GM21526 (cell line): Measurements from ENCODE around the gene MYH11.
"Not testable (repeated sequence)": the region's sequence is repeated elsewhere in the genome, so short reads cannot be mapped to it uniquely, and the experiment has no call there.

Experiments used
- ATAC-seq: cut with Tn5 transposase; IDR thresholded peaks from one replicate; pipeline ENCODE4 v1.9.1; 2021; ENCODE audit warnings: moderate library complexity; ENCODE audit not compliant: unreplicated experiment, low FRiP score

The MYH11 gene

DNA sequence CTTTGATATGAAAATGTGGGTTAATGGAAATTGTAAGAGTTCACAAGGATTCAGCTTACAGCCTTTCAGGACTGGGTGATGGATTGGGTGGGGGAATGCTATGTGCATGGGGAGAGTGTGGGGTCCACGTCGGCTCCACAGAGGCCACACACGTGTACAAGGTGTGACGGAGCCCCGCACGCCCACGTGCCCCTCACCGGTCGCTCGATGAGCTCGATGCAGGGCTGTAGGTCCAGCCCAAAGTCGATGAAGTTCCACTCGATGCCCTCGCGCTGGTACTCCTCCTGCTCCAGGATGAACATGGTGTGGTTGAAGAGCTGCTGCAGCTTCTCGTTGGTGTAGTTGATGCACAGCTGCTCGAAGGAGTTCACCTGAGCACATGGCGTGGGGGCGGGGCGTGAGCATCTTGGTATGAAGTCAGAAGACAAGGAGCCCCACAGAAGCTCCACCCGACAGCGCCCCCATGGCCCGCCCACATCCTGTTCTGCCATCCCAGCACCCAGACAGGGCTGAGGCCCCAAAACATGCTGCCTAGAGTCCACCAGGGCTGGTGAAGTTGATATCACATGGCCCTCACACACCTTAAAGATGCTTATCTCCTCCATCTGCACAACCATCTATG is 99.1 kb downstream of the MYH11 start:
- ATAC-seq: no peak

DNA sequence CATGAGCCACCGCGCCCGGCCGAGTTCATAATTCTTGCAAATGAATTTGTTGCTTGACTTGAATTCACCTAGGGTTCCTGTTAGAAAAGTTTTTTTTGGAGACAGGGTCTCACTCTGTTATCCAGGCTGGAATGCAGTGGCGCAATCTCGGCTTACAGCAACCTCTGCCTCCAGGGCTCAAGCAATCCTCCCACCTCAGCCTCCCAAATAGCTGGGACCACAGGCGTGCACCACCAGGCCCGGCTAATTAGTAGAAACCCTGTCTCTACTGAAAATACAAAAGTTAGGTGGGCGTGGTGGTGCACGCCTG is 99.8 kb downstream of the MYH11 start:
- no peak for ATAC-seq

DNA sequence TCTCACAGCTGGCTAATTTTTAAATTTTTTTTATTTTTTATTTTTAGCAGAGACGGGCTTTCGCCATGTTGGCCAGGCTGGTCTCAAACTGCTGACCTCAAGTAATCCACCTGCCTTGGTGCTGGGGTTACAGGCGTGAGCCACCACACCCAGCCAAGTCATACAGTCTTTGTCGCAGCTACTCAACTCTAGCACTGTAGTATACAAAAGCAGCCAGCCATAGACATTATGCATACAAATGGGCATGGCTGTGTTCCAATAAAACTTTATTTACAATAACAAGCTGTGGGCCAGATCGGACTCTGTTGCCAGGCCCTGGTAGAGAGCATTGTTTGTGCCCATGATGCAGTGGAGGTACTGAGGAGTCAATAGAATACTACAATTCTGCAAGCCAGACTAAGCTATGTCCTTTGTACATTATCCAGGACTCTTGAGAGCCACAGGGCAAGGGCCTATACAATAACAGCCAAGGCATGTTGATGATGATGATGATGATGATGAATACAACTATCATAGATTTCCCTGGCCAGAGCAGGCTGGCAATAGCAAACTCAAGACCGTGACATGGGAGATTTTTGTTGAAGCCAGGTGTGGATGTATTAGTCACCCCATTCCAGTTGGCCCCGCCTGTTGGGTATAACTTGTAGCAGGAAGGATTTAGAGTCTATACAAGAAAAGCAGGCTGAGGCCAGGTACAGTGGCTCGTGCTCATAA is 101.8 kb downstream of the MYH11 start:
- no peak for ATAC-seq

- ATAC-seq: no peak
These were observed 103.9 kb downstream of the MYH11 start for GRCh38 chr16:15752717-15753488.

DNA sequence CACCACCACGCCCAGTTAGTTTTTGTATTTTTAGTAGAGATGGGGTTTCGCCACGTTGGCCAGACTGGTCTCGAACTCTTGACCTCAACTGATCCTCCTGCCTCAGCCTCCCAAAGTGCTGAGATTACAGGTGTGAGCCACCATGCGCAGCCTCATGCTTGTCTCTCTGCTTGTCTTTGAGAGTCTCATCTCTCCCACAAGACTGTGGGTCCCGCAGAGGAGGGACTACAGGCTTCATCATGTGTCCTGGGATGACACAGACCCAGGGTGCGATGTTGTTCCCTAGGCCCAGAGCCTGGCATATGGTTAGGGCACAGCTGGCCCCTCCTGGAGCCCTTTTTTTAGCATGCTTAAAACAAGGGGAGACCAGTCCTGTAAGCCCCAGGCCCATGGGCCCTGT is 104.9 kb downstream of the MYH11 start:
- ATAC-seq: no peak

GRCh38 chr16:15749985-15750384 is 106.8 kb downstream of the MYH11 start:
- ATAC-seq: no peak

- ATAC-seq: no peak
These were observed 107.5 kb downstream of the MYH11 start for GRCh38 chr16:15749371-15749770.

DNA sequence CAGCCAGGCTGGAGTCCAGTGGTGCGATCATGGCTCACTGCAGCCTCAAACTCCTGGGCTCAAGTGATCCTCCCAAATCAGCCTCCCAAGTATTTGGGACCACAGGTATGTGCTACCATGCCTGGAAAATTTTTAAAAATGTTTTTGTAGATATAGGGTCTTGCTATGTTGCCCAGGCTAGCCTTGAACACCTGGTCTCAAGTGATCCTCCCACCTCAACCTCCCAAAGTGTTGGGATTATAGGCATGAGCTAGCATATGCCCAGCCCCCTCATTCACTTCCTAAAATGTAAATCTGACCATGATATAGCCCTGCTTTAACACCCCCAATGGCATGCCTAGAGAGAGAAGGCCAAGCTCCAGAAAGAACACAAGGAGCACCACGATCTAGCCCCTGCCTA is 108.2 kb downstream of the MYH11 start:
- ATAC-seq: no peak

DNA sequence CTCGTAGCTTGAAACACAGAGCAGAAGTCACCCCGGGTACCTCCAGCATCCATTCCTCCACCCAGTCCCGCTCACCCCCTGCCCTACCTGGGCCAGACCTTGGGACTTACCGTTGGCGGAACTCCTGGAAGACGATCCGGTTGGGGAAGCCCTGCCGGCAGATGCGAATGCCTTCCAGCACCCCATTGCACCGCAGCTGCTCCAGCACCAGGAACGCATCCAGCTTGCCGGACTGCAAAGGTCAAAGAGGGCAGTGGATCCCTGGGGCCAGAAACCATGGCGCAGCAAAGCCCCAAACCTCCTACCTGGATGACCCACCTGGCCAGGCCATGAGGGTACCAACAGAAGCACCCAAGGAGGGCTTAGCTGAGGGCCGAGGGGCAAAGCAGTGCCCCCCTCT is 108.9 kb downstream of the MYH11 start:
- no peak for ATAC-seq

GRCh38 chr16:15746332-15746731 is 110.5 kb downstream of the MYH11 start:
- no peak for ATAC-seq

DNA sequence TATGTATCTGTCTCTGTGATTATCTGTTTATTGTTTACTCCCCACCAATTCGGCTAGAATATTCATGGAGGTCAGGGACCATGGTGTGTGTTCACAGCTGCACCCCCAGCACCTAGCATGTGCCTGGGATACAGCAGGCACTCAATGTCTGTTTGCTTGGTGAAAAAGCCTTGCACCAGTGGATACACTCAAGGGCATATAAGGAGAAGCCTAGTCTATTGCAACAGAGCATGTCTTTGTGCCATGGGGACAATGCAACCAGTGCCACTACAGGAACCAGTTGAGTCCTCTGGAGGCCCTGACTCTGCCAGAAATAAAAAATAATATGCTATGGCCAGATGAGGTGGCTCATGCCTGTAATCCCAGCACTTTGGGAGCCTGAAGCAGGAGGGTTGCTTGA is 113.2 kb downstream of the MYH11 start:
- ATAC-seq: no peak

DNA sequence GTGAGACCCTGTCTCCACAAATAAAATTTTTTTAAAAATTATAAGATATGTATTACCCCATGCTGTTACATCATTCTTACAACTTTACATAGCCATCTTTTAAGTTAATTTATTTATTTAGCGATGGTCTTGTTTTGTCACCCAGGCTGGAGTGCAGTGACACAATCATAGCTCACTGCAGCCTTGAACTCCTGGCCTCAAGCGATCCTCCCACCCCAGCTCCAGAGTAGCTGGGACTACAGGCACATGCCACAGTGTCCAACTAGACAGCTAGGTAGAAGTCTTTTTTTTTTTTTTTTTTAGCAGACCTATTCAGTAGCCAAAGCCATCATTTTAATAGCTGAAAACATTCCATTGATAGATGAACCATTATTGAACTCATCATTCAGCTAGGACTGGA is 114.1 kb downstream of the MYH11 start:
- no peak for ATAC-seq

GRCh38 chr16:15741207-15741871 is 115.5 kb downstream of the MYH11 start:
- no peak for ATAC-seq

- no peak for ATAC-seq
These were observed 116.9 kb downstream of the MYH11 start for GRCh38 chr16:15739950-15740349.

GRCh38 chr16:15739464-15739863 is 117.4 kb downstream of the MYH11 start:
- no peak for ATAC-seq

DNA sequence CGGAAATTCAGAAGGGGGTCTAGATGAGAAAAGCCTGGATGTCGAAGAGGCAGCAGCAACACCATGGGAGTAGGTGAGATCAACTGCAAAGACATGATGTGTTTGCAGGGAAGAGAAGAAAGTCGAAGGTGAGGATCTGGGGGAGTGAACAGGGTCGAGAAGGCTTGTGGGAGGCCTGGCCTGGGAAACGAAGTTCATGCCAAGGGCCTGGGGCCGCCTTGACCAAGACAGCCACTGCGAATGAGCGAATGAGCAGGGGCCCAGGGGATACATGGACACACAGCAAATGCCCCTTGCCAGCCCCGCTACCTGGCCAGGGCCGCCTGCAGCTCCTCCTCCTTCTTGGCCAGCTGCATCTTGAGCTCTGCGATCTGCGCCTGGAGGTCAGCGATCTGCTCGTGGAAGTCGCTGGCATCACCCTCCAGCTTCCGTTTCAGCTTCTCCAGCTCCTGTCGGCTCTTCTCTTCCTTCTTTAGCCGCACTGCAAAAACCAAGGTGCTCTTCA is 119.6 kb downstream of the MYH11 start:
- ATAC-seq: no peak

DNA sequence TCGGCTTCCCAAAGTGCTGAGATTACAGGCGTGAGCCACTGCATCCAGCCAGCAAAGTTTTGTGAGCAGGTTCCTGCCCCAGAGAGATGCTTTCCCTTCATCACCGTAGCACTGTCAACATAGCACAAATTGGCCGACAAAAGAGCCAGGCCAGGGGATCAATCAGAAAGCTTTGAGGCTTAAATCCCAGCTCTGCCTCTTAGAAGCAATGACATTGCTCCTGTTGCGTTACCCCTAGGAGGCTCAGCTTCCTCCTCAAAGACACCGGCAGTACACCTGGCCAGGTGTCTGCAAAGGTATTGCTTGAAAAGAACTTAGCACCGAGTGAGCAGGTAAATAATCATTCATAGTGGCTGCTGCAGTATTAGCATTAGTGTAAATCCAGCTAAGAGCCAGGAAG is 120.3 kb downstream of the MYH11 start:
- no peak for ATAC-seq

DNA sequence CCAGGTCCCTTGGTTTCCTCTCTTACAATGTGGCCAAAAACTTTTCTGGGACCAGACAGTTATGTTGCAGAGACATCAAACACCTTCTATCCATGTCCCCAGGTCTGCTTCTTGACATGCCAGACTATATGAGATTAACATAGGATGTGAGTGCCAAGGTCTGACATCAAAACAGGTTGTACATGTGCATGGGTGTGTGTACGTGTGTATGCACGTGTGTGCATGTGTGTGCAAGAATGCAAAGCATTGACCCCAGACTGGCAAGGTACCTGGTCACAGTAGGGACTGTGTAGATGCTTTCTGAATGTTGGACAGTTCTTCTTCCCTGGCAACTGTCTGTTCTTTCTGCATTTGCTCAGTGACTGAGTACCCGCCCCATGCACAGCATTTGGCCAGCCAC is 121.2 kb downstream of the MYH11 start:
- no peak for ATAC-seq

GRCh38 chr16:15732416-15732815 is 124.4 kb downstream of the MYH11 start:
- ATAC-seq: no peak

DNA sequence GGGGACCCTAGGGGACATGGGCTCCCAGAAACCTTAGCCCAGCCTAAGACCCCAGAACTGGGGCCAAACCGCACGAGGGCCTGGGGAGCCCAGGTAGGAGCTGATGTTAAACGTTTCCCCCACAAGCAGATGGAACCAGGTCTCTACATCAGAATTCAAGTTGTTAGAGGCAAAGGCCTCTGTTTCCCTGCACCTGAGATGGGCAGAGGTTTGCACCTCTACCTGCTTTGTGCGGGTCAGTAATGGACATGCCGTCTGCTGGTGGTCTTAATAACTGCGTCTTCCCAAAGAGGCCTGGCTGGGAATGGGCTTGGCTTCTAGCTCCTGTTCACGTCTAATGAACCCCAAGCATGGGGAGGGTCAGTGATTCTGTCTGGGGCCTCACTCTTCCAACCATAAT is 127.7 kb downstream of the MYH11 start:
- ATAC-seq: no peak

- ATAC-seq: not testable (repeated sequence)
These were observed 129.1 kb downstream of the MYH11 start for GRCh38 chr16:15727697-15728096.
